ENCODE measurements around the gene PPP1R12C.
"Not testable (repeated sequence)": the region's sequence is repeated elsewhere in the genome, so short reads cannot be mapped to it uniquely, and the experiment has no call there.

PPP1R12C gene

DNA sequence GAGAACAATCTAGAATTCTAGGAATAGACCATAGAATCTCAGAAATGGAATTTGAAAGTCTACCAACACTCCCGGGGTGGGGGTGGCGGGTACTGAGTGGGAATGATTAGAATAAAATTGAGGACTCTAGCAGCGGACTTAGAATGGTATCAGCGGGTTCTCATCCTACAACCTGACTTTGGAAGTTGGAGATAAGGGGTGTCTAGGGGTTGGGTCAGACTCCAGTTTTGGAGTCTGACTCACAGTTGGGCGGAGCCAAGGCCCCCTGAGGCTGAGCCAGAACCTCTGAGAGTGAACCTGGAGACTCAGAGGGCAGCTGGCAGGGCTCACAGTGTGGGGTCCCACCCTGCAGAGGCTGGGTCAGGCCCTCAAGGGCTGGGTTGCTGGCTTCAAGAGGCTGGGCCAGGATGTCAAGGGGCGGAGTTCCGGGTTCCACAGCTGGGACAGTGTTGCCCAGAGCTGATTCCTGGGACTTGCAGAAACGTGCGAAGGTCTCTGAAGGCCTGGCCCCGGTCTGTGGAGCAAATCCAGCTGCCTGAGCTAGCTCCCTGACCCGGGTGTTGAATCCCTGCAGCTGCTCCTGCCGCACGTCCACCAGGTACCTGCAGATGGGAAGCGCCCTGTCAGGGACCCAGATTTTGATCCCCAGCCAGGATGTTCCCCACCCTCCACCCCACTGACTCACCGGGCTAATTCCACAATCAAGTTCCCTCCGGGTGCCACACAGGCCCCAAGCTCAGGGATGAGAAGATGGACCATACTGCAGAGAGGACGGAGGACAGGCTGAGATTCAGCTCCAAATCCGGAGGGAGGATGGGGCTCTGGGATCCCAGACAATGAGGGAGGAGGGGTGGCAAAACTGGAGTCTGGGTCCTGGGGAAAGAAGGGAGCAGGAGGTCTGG, 41.7 kb upstream of the PPP1R12C start:
- no peak overlapping the region for H3K4me3 ChIP-seq (ENCODE audit: low read length)
- TF ChIP-seq, protein P1, sequence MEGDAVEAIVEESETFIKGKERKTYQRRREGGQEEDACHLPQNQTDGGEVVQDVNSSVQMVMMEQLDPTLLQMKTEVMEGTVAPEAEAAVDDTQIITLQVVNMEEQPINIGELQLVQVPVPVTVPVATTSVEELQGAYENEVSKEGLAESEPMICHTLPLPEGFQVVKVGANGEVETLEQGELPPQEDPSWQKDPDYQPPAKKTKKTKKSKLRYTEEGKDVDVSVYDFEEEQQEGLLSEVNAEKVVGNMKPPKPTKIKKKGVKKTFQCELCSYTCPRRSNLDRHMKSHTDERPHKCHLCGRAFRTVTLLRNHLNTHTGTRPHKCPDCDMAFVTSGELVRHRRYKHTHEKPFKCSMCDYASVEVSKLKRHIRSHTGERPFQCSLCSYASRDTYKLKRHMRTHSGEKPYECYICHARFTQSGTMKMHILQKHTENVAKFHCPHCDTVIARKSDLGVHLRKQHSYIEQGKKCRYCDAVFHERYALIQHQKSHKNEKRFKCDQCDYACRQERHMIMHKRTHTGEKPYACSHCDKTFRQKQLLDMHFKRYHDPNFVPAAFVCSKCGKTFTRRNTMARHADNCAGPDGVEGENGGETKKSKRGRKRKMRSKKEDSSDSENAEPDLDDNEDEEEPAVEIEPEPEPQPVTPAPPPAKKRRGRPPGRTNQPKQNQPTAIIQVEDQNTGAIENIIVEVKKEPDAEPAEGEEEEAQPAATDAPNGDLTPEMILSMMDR (conservative IDR thresholded peaks at IDR 0.05; ENCODE audit: low read length), result no peak
- no peak for DNase-seq (ENCODE audit: low read depth)

DNA sequence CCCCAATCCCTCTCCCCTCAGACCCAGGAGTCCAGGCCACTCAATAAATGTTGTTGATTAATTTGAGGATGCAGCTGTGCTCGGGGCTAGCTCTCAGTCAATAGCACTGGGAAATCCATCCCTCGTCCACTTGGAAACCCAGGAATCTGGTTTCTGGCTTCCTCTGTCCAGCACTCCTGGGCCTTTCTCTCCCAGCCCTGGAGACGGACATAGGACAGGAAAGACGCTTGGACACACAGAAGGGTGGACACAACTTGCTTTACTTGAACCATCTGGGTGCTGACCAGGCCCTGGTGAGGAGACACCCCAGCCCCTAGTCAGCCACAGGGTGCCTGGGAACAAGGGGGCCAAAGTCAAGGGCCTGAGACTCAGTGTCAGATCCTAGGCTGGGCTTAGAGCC, 41.0 kb upstream of the PPP1R12C start:
- TF ChIP-seq, protein P1 (conservative IDR thresholded peaks at IDR 0.05; ENCODE audit: low read length), result no peak
- DNase-seq (ENCODE audit: low read depth), result no peak
- H3K4me3 ChIP-seq (ENCODE audit: low read length), result no peak overlapping the region

DNA sequence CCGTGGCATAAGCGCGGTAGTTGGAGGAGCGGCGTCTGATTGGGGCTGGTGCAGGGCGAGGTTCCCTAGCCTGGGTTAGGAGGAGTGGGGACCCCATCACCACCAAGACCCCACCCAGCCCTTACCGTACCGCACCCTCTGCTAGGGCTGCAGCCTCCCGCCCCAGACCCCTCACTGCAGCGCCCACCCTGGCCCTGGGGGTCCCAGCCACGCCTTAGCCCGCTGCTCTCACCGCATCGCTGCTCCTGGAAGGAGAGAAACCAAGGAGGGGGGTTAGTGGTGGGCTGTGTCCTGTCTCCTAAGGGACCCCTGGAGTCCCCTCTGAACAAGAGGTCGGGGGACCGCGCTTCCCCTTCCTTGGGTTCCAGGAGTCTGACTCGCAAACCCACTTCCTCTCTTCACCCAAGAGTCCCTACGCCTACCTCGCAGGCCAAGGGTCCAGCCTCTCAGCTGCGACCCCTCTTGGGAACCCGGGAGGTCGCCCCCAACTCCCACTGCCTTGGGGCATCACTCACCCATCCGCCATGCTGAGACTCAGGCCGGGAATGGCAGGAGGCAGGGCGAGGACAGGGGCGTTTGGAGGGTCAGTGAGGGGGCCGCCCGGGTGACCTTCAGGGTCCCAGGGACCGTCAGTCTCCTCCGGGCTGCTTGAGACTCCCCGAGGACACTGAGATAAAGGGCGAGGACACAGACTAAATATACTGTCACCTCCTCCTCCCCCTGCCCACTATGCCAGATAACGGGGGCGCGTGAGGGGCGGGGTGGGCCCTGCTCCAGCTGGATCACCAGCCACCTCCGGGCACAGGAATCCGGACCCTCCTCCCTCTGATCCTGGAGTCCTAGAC, 39.8 kb upstream of the PPP1R12C start, which contains the start of gene TNNI3:
TNNI3 (minus strand) TSS at position 669 of the 845 bp plus-strand sequence; CDS start at position 526, 143 bp downstream.
- TF ChIP-seq, protein P1 (conservative IDR thresholded peaks at IDR 0.05; ENCODE audit: low read length), result no peak
- DNase-seq (ENCODE audit: low read depth), result no peak
- H3K4me3 ChIP-seq (ENCODE audit: low read length), result no peak within 1 kb of the TSS

DNA sequence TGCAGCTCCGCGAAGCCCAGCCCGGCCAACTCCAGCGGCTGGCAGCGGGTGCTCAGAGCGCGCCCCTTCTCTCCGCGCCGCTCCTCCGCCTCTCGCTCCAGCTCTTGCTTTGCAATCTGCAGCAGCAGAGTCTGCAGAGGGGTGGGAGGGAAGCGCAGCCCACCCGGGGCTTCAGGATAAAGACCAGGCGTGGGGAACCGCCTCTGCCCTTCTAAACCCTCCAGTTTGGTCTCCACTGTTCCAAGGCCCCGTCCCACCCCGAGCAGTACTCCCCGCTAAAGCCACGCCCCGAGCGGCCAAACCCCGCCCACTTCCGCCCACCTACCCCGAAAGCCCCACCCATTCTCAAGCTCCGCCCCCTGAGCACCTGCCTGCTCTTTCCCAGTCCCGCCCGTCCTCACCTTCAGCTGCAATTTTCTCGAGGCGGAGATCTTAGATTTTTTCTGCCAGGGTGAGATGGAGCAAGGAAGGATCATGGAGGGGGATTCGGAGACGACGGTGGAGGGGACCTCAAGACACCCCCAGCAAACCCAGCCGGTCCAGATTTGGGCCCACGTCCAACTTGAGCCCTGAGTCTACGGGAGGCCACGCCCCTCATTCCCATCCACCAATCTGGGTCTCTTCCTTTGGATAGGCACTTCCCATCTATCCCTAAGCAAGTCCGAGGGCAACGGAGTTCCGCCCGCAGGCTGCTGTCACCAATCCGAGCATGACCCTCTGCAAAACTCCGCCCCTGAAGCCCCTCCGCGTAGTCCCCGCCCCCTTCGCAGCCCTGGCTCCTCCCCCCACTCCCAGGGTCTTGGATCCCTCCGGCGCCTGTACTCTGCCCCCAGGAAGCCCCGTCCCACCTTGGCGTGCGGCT, 39.0 kb upstream of the PPP1R12C start:
- DNase-seq (ENCODE audit: low read depth), result no peak
- no peak overlapping the region for H3K4me3 ChIP-seq (ENCODE audit: low read length)
- TF ChIP-seq, protein P1 (conservative IDR thresholded peaks at IDR 0.05; ENCODE audit: low read length), result no peak

DNA sequence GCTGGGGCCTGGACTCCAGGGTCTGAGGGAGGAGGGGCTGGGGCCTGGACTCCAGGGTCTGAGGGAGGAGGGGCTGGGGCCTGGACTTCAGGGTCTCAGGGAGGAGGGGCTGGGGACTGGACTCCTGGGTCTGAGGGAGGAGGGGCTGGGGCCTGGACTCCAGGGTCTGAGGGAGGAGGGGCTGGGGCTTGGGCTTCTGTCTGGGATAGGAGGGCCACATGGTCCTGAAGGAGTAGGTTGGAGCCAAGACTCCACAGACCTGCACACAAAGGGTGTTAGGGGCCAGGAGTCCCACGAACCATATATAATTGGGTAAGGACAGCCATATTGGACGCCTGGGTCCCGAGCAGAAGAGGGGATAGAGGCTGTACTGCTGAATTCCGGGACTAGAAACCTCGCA, 38.3 kb upstream of the PPP1R12C start:
- not testable (repeated sequence) for DNase-seq (ENCODE audit: low read depth); H3K4me3 ChIP-seq (ENCODE audit: low read length)

DNA sequence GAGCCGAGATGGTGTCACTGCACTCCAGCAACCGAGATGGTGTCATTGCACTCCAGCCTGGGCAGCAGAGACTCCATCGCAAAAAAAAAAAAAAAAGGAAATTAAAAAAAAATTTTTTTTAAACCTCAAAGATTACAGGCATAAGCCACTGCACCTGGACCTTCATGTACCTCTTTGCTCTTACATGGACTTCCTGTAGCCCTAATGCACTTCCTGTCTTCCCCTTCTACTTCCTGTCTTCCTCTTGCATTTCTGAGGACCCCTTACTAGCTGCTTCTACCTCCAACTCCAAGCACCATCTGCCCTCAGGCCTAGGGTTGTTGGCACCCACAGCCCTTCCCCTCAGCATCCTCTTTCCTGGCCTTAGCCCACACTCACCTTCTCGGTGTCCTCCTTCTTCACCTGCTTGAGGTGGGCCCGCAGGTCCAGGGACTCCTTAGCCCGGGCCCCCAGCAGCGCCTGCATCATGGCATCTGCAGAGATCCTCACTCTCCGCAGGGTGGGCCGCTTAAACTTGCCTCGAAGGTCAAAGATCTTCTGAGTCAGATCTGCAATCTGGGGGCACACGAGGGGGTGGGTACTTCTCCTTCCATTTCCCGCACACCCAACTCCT, 36.3 kb upstream of the PPP1R12C start:
- no peak overlapping the region for H3K4me3 ChIP-seq (ENCODE audit: low read length)
- no peak for DNase-seq (ENCODE audit: low read depth)
- TF ChIP-seq, protein P1 (conservative IDR thresholded peaks at IDR 0.05; ENCODE audit: low read length), result no peak
